Small intestine (tissue), 7 donors: ENCODE data around the gene CARD8. TPM values are rescaled to one million over a fixed set of nuclear protein-coding genes. Genes with fewer than 3 reads are reported as not detected.
A peak's percentile ranks its signal among the peaks of the same experiment; 100 is the strongest.

Source experiments
- DNase-seq, 2 donors: peaks; one replicate each; pipeline versions ENCODE4 v3.0.0 to v3.0.0-alpha.2; 2013
- FAIRE-seq: peaks from 2 replicates; lab custom pipeline; 2012; peaks lifted over from hg19 to GRCh38; lab: Jason Lieb, UNC
- H3K27ac ChIP-seq, 3 donors: one replicate each; pipeline ENCODE4 v1.5.1; 2013; ENCODE audit warnings: low read length in 2 of 3, mild to moderate bottlenecking in 2 of 3, control low read depth in 1 of 3, inconsistent platforms in 1 of 3, low read depth in 1 of 3, moderate library complexity in 1 of 3
- H3K27me3 ChIP-seq, 3 donors: one replicate each; pipeline ENCODE4 v1.6.1; 2013; ENCODE audit warnings: low read length in 3 of 3, inconsistent platforms in 1 of 3; ENCODE audit not compliant: control insufficient read depth in 3 of 3, insufficient read depth in 3 of 3
- H3K36me3 ChIP-seq, 3 donors: one replicate each; pipeline ENCODE4 v1.6.1; 2013; ENCODE audit warnings: low read length in 3 of 3, inconsistent platforms in 1 of 3, low read depth in 1 of 3, mild to moderate bottlenecking in 1 of 3, moderate library complexity in 1 of 3; ENCODE audit not compliant: control insufficient read depth in 3 of 3, insufficient read depth in 2 of 3
- H3K4me1 ChIP-seq, 3 donors: one replicate each; pipeline ENCODE4 v1.6.1; 2013; ENCODE audit warnings: low read length in 2 of 3, inconsistent platforms in 1 of 3, low read depth in 1 of 3, mild to moderate bottlenecking in 1 of 3, moderate library complexity in 1 of 3; ENCODE audit not compliant: control insufficient read depth in 3 of 3, insufficient read depth in 2 of 3
- H3K4me3 ChIP-seq, 3 donors: one replicate each; pipeline ENCODE4 v1.5.1; 2013; ENCODE audit warnings: low read length in 3 of 3, control low read depth in 1 of 3, inconsistent platforms in 1 of 3, low read depth in 1 of 3, mild to moderate bottlenecking in 1 of 3, moderate library complexity in 1 of 3
- H3K9me3 ChIP-seq, 2 donors: one replicate each; pipeline ENCODE4 v1.6.1; 2013; ENCODE audit warnings: low read depth in 1 of 2, low read length in 1 of 2; ENCODE audit not compliant: control insufficient read depth in 2 of 2, insufficient read depth in 1 of 2
- WGBS, 3 donors: extraction: QIAGEN DNeasy Blood & Tissue Kit; methylation state at CpG; one replicate each; pipeline ENCODE4 v1.1.7; 2013; 5-methylcytosine and 5-hydroxymethylcytosine counted together
- polyA plus RNA-seq, 4 donors: library from polyadenylated mRNA; stranded (reverse) in 3 of 4; unstranded in 1 of 4; fragments of 200-250 nt in 3 of 4; fragments of 120-200 nt in 1 of 4; gene quantifications; one replicate each; pipeline versions ENCODE4 v1.2.1 to v1.2.3, GENCODE V29; 2013
- donor health status: healthy with polysubstance abuse.
- donor health status: control.
- donor health status: control.
- donor health status: Bipolar disorder and iron deficiency.
- donor health status: healthy.

CARD8 gene
- polyA plus RNA-seq, 4 donors = 13.0 to 36.1 (median 16.8) TPM

DNA sequence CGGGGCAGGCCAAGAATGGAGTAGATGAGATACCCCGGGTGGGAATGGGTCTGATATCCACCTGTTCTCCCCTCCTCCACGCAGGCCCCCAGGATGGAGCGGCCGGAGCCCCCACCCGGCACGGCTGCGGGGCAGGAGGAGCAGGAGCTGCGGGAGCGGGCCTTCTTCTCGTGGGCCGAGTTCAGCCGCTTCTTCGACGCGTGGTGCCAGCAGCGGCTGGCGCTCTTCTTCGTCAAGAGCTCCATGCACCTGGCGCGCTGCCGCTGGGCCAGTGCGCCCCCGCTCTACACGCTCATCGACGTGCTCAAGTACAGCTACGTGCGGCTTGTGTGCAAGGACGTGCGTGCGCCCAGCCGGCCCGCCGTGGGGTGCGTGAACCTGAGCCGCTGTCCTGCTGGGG, 84.0 kb downstream of the CARD8 start:
- WGBS, 3 donors = 87 to 94% (median 94%) methylated on average over 30 to 37 of the region's 37 CpGs
- no peak for DNase-seq

DNA sequence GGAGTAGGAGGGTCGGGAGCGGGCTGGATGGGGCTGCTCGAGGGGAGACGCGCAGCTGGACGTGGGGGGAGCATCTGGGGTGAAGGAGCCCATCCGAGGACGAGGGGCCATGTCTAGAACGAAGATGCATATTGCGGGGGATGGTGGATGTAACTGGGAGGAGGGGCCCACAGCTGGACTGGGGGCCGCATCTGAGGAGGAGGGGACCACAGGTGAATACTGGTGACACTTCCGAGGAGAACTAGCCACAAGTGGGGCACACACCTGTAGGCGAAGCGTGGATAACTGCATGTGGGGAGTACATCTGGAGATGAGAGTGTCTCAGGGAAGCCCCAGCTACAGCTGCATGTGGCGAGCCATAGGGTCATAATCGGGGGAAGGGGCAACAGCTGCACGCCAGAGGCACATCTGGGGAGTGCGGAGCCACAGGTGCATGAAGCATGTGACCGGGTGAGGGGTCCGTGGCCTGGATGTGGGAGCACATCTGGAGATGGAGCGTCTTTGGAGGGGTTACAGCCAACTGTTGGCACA, 84.8 kb downstream of the CARD8 start:
- FAIRE-seq = no peak

More for the DNA sequence above, 84.0 kb downstream of the CARD8 start:
- Histone ChIP-seq H3K27me3 (no peaks in the 10 kb centered on the region), H3K9me3 (no peaks in the 10 kb centered on the region), H3K4me1 (peaks cover 2 to 11% (median 4%) of the 10 kb centered on the region in 3 donors), H3K27ac (no peak overlapping the region), H3K36me3 (peaks cover 0 to 28% (median 0%) of the 10 kb centered on the region in 3 donors), H3K4me3 (no peak overlapping the region)
- no peak for FAIRE-seq

DNA sequence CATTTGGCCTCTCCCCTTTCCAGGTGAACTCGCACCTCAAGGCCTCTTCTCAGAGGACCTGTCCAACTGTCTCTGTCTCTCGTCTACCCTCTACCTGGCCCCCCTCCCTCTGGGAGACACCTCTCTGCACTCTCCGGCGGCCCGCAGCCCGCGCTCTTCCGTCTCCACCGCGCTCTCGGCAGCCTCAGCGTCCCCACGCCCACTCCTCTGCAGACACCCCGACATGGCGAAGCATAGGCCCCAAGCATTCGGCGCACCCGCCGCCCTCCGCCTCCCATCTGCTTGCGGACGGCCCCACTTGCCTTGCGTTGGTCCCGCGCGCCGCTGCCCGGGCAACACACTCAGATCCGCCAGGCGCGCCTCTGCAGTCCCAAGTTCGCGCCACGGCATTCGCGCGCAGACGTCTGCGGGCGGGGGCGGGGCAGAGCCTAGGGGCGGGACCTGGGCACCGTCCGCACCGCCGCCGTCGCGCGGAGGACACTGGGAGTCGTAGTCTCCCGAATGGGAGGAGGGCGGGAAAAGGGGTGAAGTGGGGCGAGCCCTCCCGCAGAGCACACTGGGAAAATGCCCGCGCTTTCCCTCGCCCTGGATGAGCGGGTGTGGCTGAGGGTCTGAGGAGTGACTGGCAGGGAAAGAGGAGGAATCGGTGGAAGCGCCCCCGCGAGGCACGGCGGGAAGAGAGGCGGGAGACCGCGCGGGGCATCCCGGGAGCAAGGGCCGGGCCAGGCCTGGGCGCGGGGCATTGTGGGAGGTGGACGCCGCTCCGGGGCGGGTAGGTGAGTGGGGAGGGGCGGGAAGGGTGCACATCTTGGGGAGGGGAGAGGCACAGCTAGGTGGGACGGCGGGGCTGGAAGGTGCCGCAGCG, 85.5 kb downstream of the CARD8 start, which contains the start of the genes LIG1 and ZSWIM9:
LIG1 (minus strand) TSS at position 406 of the 865 bp plus-strand sequence. CDS start 4,778 bp downstream, outside the sequence.
ZSWIM9 (plus strand) TSS at position 742 of the 865 bp plus-strand sequence. CDS start 1,123 bp downstream, outside the sequence.
- peak within 1 kb of the TSS; percentile 91 to 99 (median 93) for H3K27ac ChIP-seq
- DNase-seq = peak; percentile 94 to 98
- no peak for FAIRE-seq
- H3K36me3 ChIP-seq = peaks cover 0 to 22% (median 0%) of the 10 kb centered on the region in 3 donors
- 0 to 1% (median 1%) methylated on average over 59 to 82 of the region's 82 CpGs for WGBS, 3 donors
- H3K27me3 ChIP-seq = no peaks in the 10 kb centered on the region
- H3K4me1 ChIP-seq = peaks cover 2 to 11% (median 4%) of the 10 kb centered on the region in 3 donors
- no peaks in the 10 kb centered on the region for H3K9me3 ChIP-seq
- H3K4me3 ChIP-seq = peak within 1 kb of the TSS; percentile 49 to 93 (median 73)

More for the DNA sequence above, 84.8 kb downstream of the CARD8 start:
- Histone ChIP-seq H3K27ac (peak overlapping the region in 2 of 3 donors; percentile 48 to 99), H3K9me3 (no peaks in the 10 kb centered on the region), H3K4me1 (peaks cover 2 to 11% (median 4%) of the 10 kb centered on the region in 3 donors), H3K4me3 (peak overlapping the region; percentile 49 to 93 (median 73)), H3K27me3 (no peaks in the 10 kb centered on the region), H3K36me3 (peaks cover 0 to 28% (median 0%) of the 10 kb centered on the region in 3 donors)
- 2 to 4% (median 3%) methylated on average over 19 to 21 of the region's 21 CpGs for WGBS, 3 donors
- no peak for DNase-seq

DNA sequence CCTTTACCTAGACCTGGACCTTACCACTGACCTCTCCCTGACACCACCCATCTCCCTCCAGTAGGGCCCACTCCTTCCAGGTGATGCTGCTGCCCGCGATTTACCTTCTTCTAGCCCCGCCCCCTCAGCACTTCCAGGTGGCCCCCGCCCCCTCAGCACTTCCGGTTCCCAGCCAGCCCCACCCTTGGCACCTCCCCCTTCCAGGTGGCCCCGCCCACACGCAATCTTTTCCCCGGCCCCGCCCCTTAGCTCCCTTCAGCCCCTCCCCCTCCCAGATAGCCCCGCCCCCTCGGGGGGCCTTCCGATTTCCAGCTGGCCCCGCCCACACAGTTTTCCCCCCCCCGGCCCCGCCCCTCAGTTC, 86.2 kb downstream of the CARD8 start:
- no peaks in the 10 kb centered on the region for H3K9me3 ChIP-seq
- peak overlapping the region; percentile 91 to 99 (median 93) for H3K27ac ChIP-seq
- WGBS, 3 donors = 1 to 5% (median 2%) methylated on average over 9 to 15 of the region's 15 CpGs
- DNase-seq (peak; percentile 86 to 88), FAIRE-seq (no peak)
- no peaks in the 10 kb centered on the region for H3K27me3 ChIP-seq
- peaks cover 0 to 23% (median 0%) of the 10 kb centered on the region in 3 donors for H3K36me3 ChIP-seq
- H3K4me1 ChIP-seq = peaks cover 2 to 11% (median 4%) of the 10 kb centered on the region in 3 donors
- peak overlapping the region; percentile 49 to 93 (median 73) for H3K4me3 ChIP-seq

DNA sequence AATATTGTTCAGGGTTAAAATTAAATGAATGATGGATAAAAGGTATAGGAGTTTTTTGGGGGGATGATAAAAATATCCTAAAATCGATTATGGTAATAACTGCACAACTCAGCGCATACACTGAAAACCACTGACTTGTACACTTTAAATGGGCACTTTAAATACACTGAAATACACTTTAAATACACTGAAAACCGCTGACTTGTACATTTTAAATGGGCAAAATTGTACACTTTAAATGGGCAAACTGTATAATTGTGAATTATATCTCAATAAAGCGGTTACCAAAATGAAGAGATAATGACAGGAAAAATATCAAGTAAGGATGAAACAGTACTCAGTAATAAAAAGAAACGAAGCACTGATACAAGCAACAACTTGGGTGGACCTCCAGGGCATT, 87.0 kb downstream of the CARD8 start:
- Histone ChIP-seq H3K4me1 (peaks cover 2 to 11% (median 4%) of the 10 kb centered on the region in 3 donors), H3K36me3 (peaks cover 0 to 21% (median 3%) of the 10 kb centered on the region in 3 donors), H3K9me3 (no peaks in the 10 kb centered on the region), H3K27me3 (no peaks in the 10 kb centered on the region), H3K4me3 (no peak overlapping the region), H3K27ac (peak overlapping the region in 2 of 3 donors; percentile 37 to 61)
- FAIRE-seq = no peak
- WGBS, 3 donors = 76 to 92% (median 82%) methylated on average over 5 of the region's 5 CpGs
- no peak for DNase-seq

DNA sequence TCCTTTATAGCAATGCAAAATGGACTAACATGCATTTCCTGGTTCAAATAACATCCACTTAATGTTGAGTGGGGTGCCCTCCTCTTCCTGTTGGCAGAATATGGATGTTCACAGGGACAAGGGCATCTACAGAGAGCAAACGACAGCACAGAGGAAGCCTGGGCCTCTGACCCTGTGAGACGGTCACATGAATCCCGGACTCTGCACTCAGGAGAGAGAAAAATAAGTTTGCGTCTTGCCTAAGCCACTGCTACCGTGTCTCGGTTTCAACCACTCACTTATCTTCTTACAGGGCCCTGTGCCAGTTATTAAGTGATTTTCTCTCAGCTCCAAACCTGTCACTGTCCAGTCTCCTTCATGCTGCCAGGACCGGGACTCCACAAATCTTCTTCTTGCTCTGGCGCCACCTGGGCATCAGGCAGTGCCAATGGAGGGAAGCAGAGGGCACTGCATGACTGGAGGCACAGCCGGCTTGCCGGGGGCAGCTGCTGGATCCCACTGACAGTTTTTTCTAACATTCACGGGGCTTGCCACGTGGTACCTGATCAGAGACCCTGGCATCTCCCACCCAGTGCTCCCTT, 97.4 kb downstream of the CARD8 start:
- Histone ChIP-seq H3K36me3 (peaks cover 4 to 65% (median 11%) of the 10 kb centered on the region in 3 donors), H3K27me3 (no peaks in the 10 kb centered on the region), H3K4me1 (no peaks in the 10 kb centered on the region), H3K4me3 (no peak overlapping the region), H3K27ac (peak overlapping the region in 1 of 3 donors; percentile 74), H3K9me3 (no peaks in the 10 kb centered on the region)
- no peak for FAIRE-seq
- DNase-seq = peak in 1 of 2 donors; percentile 55
- WGBS, 3 donors = 86 to 89% (median 87%) methylated on average over 12 of the region's 12 CpGs
